ENCODE measurements around the gene SEC14L3. TPM values are rescaled to one million over a fixed set of nuclear protein-coding genes. Genes with fewer than 3 reads are reported as not detected.
"Not testable (repeated sequence)": the region's sequence is repeated elsewhere in the genome, so short reads cannot be mapped to it uniquely, and the experiment has no call there.

SEC14L3 gene
- total RNA-seq, 3 donors from 2014 or later = not detected

DNA sequence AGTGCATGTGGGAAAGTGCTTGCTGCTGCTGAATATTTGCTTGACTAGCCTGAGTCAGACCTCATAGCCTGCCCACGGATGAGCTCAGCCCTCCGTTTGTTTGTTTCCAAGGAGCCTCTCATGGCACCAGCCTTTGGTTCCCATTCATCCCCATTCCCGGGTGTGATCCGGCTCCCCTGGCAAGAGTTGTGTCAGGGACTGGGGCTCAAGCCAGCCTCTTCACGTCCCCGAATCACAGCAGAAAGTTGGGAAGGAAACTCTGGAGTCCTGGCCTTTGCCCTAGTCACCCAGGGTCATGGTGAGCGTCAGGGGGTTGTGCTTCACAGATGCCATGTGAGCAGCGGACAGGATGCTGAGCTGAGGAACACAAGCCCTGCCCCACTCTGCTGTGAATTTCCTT, 13.8 kb downstream of the SEC14L3 start:
- H3K27ac ChIP-seq = no peak overlapping the region
- H3K36me3 ChIP-seq = no peaks in the 10 kb centered on the region
- no peaks in the 10 kb centered on the region for H3K4me1 ChIP-seq
- no peaks in the 10 kb centered on the region for H3K27me3 ChIP-seq
- no peaks in the 10 kb centered on the region for H3K9me3 ChIP-seq
- TF ChIP-seq, protein P1, sequence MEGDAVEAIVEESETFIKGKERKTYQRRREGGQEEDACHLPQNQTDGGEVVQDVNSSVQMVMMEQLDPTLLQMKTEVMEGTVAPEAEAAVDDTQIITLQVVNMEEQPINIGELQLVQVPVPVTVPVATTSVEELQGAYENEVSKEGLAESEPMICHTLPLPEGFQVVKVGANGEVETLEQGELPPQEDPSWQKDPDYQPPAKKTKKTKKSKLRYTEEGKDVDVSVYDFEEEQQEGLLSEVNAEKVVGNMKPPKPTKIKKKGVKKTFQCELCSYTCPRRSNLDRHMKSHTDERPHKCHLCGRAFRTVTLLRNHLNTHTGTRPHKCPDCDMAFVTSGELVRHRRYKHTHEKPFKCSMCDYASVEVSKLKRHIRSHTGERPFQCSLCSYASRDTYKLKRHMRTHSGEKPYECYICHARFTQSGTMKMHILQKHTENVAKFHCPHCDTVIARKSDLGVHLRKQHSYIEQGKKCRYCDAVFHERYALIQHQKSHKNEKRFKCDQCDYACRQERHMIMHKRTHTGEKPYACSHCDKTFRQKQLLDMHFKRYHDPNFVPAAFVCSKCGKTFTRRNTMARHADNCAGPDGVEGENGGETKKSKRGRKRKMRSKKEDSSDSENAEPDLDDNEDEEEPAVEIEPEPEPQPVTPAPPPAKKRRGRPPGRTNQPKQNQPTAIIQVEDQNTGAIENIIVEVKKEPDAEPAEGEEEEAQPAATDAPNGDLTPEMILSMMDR (IDR thresholded peaks at IDR 0.05) = no peak
- TF ChIP-seq POLR2AphosphoS5 (IDR thresholded peaks at IDR 0.05) (no peak), POLR2A (IDR thresholded peaks at IDR 0.05) (no peak)
- no peak overlapping the region for H3K4me3 ChIP-seq
- no peak for DNase-seq (ENCODE audit: low spot score in 2 of 2)
- intact Hi-C loops (cut with DNase I; ENCODE audit: low total_unique reads) = no loop called here

DNA sequence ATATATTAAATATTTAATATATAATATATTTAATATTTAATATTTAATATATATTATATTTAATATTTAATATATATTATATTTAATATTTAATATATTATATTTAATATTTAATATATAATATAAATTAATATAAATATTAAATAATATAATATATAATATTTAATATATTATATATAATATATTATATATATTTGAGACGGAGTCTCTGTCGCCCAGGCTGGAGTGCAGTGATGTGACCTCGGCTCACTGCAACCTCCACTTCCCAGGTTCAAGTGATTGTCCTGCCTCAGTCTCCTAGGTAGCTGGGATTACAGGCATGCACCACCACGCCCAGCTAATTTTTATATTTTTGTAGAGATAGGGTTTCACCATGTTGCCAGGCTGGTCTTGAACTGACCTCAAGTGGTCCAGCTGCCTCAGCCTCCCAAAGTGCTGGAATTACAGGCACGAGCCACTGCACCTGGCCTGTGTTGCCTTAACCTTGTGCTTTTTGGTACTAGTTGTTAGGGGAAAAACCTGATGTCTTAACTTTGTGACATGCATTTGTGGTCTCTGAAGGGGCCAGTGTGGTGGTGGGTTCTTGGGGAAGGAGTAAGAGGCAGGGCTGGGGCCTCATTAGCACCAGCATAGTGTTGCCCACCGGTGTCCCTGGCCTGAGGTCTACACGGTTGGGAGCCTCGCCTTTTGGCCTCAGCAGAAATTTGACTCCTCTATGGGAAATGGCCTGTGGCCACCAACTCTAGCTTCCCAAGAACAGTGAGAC, 16.6 kb downstream of the SEC14L3 start:
- no peaks in the 10 kb centered on the region for H3K27me3 ChIP-seq
- H3K27ac ChIP-seq = no peak overlapping the region
- TF ChIP-seq, protein P1 (IDR thresholded peaks at IDR 0.05) = no peak
- TF ChIP-seq POLR2A (IDR thresholded peaks at IDR 0.05) = no peak
- TF ChIP-seq POLR2AphosphoS5 (IDR thresholded peaks at IDR 0.05) = no peak
- no peaks in the 10 kb centered on the region for H3K9me3 ChIP-seq
- no peaks in the 10 kb centered on the region for H3K36me3 ChIP-seq
- intact Hi-C loops (cut with DNase I; ENCODE audit: low total_unique reads) = no loop called here
- H3K4me3 ChIP-seq = no peak overlapping the region
- no peaks in the 10 kb centered on the region for H3K4me1 ChIP-seq
- DNase-seq (ENCODE audit: low spot score in 2 of 2) = no peak

DNA sequence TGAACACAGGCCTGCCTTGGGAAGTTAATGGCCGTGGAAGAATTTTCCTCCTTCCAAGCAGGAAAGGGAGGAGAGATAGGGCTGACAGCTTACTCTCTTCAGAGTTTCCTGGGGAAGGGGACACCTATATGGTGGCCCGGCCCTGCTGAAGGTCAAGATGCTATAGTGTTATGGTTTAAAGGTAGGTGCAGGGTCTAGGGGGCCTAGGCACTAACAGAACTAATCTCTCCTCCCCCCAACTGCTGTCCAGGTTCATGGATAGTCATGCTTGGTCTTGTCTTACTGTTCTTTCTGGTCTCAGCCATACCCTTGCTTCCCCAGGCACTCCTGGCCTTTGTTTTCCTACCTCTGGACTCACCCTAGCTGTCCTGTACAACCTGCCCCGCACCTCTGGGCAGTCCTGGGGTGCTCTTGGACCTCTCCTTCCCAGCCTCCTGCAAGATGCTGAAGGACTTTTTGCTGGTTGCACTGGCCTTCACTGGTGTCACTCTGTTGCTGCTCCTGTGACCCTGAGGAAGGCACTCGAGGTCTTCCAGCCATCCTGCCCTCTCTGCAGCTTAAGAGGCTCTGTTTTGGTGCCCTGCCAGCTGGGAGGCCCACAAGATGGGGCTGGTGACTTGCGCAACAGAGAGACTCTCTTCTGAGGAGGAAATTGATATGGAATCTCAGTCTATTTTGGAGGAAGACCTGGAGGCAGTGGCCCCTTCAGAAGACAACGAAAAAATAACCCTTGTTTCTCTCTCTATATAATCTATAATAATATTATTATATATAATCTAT, 17.9 kb downstream of the SEC14L3 start:
- Histone ChIP-seq H3K4me3 (no peak overlapping the region), H3K36me3 (no peaks in the 10 kb centered on the region), H3K9me3 (no peaks in the 10 kb centered on the region), H3K4me1 (no peaks in the 10 kb centered on the region), H3K27me3 (no peaks in the 10 kb centered on the region), H3K27ac (no peak overlapping the region)
- intact Hi-C loops (cut with DNase I; ENCODE audit: low total_unique reads) = no loop called here
- DNase-seq (ENCODE audit: low spot score in 2 of 2) = no peak
- TF ChIP-seq, protein P1 (IDR thresholded peaks at IDR 0.05) = no peak

DNA sequence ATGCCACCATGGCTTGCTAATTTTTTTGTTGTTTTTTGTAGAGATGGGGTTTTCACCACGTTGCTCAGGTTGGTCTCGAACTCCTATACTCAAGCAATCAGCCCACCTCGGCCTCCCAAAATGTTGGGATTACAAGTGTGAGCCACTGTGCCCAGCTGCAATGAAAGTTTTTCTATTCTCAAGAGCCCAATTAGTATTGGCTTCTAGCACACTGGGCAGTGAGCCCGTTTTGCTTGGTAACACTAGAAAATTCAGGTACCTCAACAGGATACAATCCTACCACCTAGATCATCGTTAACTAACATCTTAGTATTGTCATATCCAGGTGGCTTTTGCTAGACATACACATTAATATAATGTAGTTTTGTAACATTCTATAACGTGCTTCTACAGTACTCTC, 19.0 kb downstream of the SEC14L3 start:
- TF ChIP-seq POLR2A (IDR thresholded peaks at IDR 0.05) (no peak), POLR2AphosphoS5 (IDR thresholded peaks at IDR 0.05) (no peak)
- TF ChIP-seq, protein P1 (IDR thresholded peaks at IDR 0.05) = no peak
- Histone ChIP-seq H3K36me3 (no peaks in the 10 kb centered on the region), H3K9me3 (no peaks in the 10 kb centered on the region), H3K4me1 (no peaks in the 10 kb centered on the region), H3K4me3 (no peak overlapping the region), H3K27ac (no peak overlapping the region), H3K27me3 (no peaks in the 10 kb centered on the region)
- intact Hi-C loops (cut with DNase I; ENCODE audit: low total_unique reads) = no loop called here
- no peak for DNase-seq (ENCODE audit: low spot score in 2 of 2)

DNA sequence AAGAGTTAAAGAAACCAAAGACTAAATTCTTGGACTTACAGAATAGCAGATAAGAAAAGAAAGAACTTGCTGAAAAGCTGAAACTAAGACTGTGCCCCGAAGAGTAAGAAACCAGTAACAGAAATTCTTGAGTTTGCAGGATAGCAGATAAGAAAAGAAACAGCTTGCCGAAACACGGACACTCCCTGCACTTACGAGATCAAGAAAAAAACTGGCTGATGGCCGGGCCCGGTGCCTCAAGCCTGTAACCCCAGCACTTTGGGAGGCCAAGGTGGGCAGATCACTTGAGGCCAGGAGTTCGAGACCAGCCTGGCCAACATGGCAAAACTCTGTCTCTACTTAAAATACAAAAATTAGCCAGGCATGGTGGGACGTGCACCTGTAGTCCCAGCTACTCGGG, 20.3 kb downstream of the SEC14L3 start:
- H3K27me3 ChIP-seq; DNase-seq (ENCODE audit: low spot score in 2 of 2); H3K4me1 ChIP-seq; H3K9me3 ChIP-seq; intact Hi-C loops (cut with DNase I; ENCODE audit: low total_unique reads); H3K36me3 ChIP-seq; H3K27ac ChIP-seq; H3K4me3 ChIP-seq: not testable (repeated sequence)
